ENCODE measurements around the gene SLC35B2.

- TF ChIP-seq, protein P1, sequence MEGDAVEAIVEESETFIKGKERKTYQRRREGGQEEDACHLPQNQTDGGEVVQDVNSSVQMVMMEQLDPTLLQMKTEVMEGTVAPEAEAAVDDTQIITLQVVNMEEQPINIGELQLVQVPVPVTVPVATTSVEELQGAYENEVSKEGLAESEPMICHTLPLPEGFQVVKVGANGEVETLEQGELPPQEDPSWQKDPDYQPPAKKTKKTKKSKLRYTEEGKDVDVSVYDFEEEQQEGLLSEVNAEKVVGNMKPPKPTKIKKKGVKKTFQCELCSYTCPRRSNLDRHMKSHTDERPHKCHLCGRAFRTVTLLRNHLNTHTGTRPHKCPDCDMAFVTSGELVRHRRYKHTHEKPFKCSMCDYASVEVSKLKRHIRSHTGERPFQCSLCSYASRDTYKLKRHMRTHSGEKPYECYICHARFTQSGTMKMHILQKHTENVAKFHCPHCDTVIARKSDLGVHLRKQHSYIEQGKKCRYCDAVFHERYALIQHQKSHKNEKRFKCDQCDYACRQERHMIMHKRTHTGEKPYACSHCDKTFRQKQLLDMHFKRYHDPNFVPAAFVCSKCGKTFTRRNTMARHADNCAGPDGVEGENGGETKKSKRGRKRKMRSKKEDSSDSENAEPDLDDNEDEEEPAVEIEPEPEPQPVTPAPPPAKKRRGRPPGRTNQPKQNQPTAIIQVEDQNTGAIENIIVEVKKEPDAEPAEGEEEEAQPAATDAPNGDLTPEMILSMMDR (IDR thresholded peaks at IDR 0.05): no peak
- TF ChIP-seq POLR2A (IDR thresholded peaks at IDR 0.05): no peak
- no peak for TF ChIP-seq POLR2AphosphoS5 (IDR thresholded peaks at IDR 0.05)
- no peak for TF ChIP-seq EP300 (IDR thresholded peaks at IDR 0.05)
Measured at GRCh38 chr6:44275749-44276648, 18.7 kb upstream of the SLC35B2 start.
